Hepatocyte (in vitro differentiated cells): ENCODE results near the gene GPATCH8. TPM values are rescaled to one million over a fixed set of nuclear protein-coding genes. Genes with fewer than 3 reads are reported as not detected.

ENCODE experiments used
- DNase-seq: peaks from one replicate; pipeline ENCODE4 v3.0.0-alpha.2; 2016; ENCODE audit warnings: low spot score
- H2AFZ ChIP-seq: fragments of 200-600 bp; sonication (generic); 2 replicates; pipeline ENCODE4 v1.6.0; 2016; ENCODE audit warnings: antibody characterized with exemption, mild to moderate bottlenecking
- H3K27ac ChIP-seq: fragments of 200-600 bp; sonication (generic); 2 replicates; pipeline ENCODE4 v1.5.1; 2016; ENCODE audit warnings: mild to moderate bottlenecking
- H3K27me3 ChIP-seq: fragments of 200-600 bp; sonication (generic); 2 replicates; pipeline ENCODE4 v1.6.1; 2016
- H3K36me3 ChIP-seq: fragments of 200-600 bp; sonication (generic); replicated peaks from 2 replicates; pipeline ENCODE4 v1.5.1; 2016; ENCODE audit warnings: low read depth; ENCODE audit not compliant: insufficient read depth
- H3K4me1 ChIP-seq: fragments of 200-600 bp; sonication (generic); 2 replicates; pipeline ENCODE4 v1.5.1; 2016; ENCODE audit warnings: mild to moderate bottlenecking, moderate library complexity; ENCODE audit not compliant: insufficient read depth
- H3K4me2 ChIP-seq: fragments of 200-600 bp; sonication (generic); 2 replicates; pipeline ENCODE4 v1.6.0; 2016
- H3K4me3 ChIP-seq: fragments of 200-600 bp; sonication (generic); 2 replicates; pipeline ENCODE4 v1.5.1; 2016; ENCODE audit warnings: mild to moderate bottlenecking
- H3K79me2 ChIP-seq: fragments of 200-600 bp; sonication (generic); 2 replicates; pipeline ENCODE4 v1.6.0; 2017; ENCODE audit warnings: mild to moderate bottlenecking
- H3K9me2 ChIP-seq: fragments of 200-600 bp; sonication (generic); replicated peaks from 2 replicates; pipeline ENCODE4 v1.6.0; 2017; ENCODE audit warnings: mild to moderate bottlenecking; ENCODE audit not compliant: insufficient read depth
- H3K9me3 ChIP-seq: fragments of 200-600 bp; sonication (generic); 2 replicates; pipeline ENCODE4 v1.5.1; 2016; ENCODE audit warnings: low read depth, mild to moderate bottlenecking
- H4K20me1 ChIP-seq: fragments of 200-600 bp; sonication (generic); 2 replicates; pipeline ENCODE4 v1.6.0; 2016; ENCODE audit warnings: mild to moderate bottlenecking; ENCODE audit not compliant: insufficient read depth, poor library complexity, severe bottlenecking
- EZH2 ChIP-seq: fragments of 200-600 bp; sonication (generic); IDR thresholded peaks from 2 replicates; pipeline ENCODE4 v1.6.1; 2016; ENCODE audit warnings: antibody characterized with exemption, mild to moderate bottlenecking, borderline replicate concordance
- EZH2phosphoT487 ChIP-seq: fragments of 200-600 bp; sonication (generic); IDR thresholded peaks from one replicate; pipeline ENCODE4 v1.6.1; 2018; ENCODE audit warnings: antibody characterized with exemption, mild to moderate bottlenecking, low read depth, moderate library complexity; ENCODE audit not compliant: unreplicated experiment, severe bottlenecking
- WGBS: methylation state at CpG from one replicate; pipeline ENCODE4 v1.1.6; 2016; ENCODE audit warnings: low lambda C conversion rate; ENCODE audit errors: missing lambda C conversion rate; 5-methylcytosine and 5-hydroxymethylcytosine counted together
- polyA plus RNA-seq: library from polyadenylated mRNA; unstranded; fragments of >200 nt; fragmentation: Nextera tagmentation; extraction: Ambion mirVana; gene quantifications from 2 replicates; pipeline ENCODE4 v1.2.1, GENCODE V29; 2016
- total RNA-seq: library from RNA; depleted of rRNA; stranded (reverse); fragments of >200 nt; gene quantifications from 2 replicates; pipeline ENCODE4 v1.2.3, GENCODE V29; 2014
- TF ChIP-seq, protein P1 (sequence below): fragments of 200-600 bp; sonication (generic); IDR thresholded peaks from 2 replicates; pipeline ENCODE4 v1.5.1; 2016; ENCODE audit warnings: antibody characterized with exemption, mild to moderate bottlenecking; ENCODE audit not compliant: poor library complexity

Gene GPATCH8
- total and polyA plus RNA-seq, 2 experiments from 2014 or later, result 30.0 to 42.1 TPM

DNA sequence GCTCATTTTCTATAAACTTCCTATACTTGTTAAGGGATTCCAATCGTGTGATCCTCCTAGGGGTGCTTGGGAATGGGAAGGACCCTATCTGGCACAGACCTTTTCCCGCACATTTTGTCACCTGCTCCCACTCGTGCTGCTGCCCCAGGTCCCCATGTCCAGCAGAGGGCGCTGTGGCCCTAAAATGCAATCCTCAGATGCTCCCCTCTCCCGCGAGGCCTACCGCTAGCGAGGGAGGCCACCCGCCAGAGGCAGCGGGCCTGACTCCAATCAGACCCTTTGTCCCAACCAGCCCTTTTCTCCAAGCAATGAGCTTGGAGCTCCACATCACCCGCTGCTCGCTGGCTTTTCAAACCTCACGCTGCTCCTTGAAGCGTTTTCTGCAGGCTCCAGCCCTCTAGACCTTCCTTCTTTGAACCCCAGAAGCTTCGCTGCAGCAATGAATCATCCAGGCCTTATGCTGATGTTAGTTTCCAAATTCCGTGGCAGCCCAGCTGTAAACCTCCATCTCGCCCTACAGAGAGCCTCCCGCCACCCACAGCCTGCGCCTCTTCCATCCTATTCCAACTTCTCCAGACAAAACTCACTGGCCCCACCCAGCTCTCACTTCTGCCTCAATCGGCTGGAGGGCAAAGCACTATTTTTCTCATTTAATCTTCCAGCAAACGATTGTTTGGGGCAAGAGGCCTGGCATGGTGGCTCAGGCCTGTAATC, 30.5 kb upstream of the GPATCH8 start:
- Histone ChIP-seq H3K36me3 (no peaks in the 10 kb centered on the region), H3K27ac (peak overlapping the region; percentile 78), H3K79me2 (no peaks in the 10 kb centered on the region), H3K27me3 (no peaks in the 10 kb centered on the region), H2AFZ (peak overlapping the region; percentile 26), H4K20me1 (no peaks in the 10 kb centered on the region), H3K9me3 (no peaks in the 10 kb centered on the region), H3K4me3 (no peak overlapping the region), H3K4me2 (peak overlapping the region; percentile 50), H3K9me2 (no peaks in the 10 kb centered on the region), H3K4me1 (peaks cover 10% of the 10 kb centered on the region)
- TF ChIP-seq, protein P1, sequence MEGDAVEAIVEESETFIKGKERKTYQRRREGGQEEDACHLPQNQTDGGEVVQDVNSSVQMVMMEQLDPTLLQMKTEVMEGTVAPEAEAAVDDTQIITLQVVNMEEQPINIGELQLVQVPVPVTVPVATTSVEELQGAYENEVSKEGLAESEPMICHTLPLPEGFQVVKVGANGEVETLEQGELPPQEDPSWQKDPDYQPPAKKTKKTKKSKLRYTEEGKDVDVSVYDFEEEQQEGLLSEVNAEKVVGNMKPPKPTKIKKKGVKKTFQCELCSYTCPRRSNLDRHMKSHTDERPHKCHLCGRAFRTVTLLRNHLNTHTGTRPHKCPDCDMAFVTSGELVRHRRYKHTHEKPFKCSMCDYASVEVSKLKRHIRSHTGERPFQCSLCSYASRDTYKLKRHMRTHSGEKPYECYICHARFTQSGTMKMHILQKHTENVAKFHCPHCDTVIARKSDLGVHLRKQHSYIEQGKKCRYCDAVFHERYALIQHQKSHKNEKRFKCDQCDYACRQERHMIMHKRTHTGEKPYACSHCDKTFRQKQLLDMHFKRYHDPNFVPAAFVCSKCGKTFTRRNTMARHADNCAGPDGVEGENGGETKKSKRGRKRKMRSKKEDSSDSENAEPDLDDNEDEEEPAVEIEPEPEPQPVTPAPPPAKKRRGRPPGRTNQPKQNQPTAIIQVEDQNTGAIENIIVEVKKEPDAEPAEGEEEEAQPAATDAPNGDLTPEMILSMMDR, result peak; percentile 96
- TF ChIP-seq EZH2phosphoT487 (no peak), EZH2 (no peak)
- DNase-seq, result peak; percentile 96
- WGBS, result 21% methylated on average over 21 of the region's 21 CpGs

GRCh38 chr17:44530896-44531418, 27.8 kb upstream of the GPATCH8 start:
- Histone ChIP-seq H3K9me2 (no peaks in the 10 kb centered on the region), H3K27me3 (no peaks in the 10 kb centered on the region), H3K4me3 (no peak overlapping the region), H3K4me1 (peaks cover 3% of the 10 kb centered on the region), H3K4me2 (no peak overlapping the region), H3K9me3 (no peaks in the 10 kb centered on the region), H3K79me2 (no peaks in the 10 kb centered on the region), H3K36me3 (no peaks in the 10 kb centered on the region), H2AFZ (no peak overlapping the region), H3K27ac (no peak overlapping the region), H4K20me1 (no peaks in the 10 kb centered on the region)
- 75% methylated on average over 7 of the region's 7 CpGs for WGBS
- no peak for DNase-seq
- TF ChIP-seq EZH2phosphoT487, result no peak
- TF ChIP-seq, protein P1, result no peak
- no peak for TF ChIP-seq EZH2

DNA sequence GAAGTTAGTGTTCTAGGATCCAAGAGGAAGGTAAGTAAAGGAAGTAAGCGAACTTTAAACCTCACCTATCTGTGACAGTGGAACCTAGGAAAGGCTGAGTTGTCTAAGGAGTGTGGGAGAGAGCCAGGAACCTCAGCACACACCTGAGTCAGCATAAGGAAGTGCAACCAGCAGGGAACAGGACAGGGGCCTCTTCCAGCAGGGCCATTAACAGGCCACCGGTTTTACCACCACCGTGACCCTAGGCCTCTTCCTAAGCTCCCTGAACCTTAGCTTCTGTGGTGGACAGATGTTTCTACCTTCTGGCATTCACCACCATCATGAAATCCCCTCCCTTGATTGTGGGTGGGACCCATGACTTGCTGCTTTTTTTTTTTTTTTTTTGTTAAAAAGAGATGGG, 26.7 kb upstream of the GPATCH8 start:
- TF ChIP-seq EZH2, result no peak
- no peak for TF ChIP-seq EZH2phosphoT487
- TF ChIP-seq, protein P1, result no peak
- DNase-seq, result no peak
- Histone ChIP-seq H2AFZ (no peak overlapping the region), H3K79me2 (no peaks in the 10 kb centered on the region), H3K4me3 (no peak overlapping the region), H4K20me1 (no peaks in the 10 kb centered on the region), H3K4me1 (no peaks in the 10 kb centered on the region), H3K27me3 (no peaks in the 10 kb centered on the region), H3K4me2 (no peak overlapping the region), H3K9me2 (no peaks in the 10 kb centered on the region), H3K9me3 (no peaks in the 10 kb centered on the region), H3K27ac (no peak overlapping the region), H3K36me3 (no peaks in the 10 kb centered on the region)
- 62% methylated on average over 3 of the region's 3 CpGs for WGBS
